HepG2 (cell line): Measurements from ENCODE around the gene STK10. TPM values are rescaled to one million over a fixed set of nuclear protein-coding genes. Genes with fewer than 3 reads are reported as not detected.

ENCODE experiments used
- ARHGAP35 ChIP-seq: sonication (generic); formaldehyde crosslinking; IDR thresholded peaks from 2 replicates; pipeline ENCODE4 v1.9.0; 2022; ENCODE audit warnings: mild to moderate bottlenecking, inconsistent platforms, moderate library complexity, missing genetic modification reagents, borderline replicate concordance
- CBX1 ChIP-seq: IDR thresholded peaks from one replicate; pipeline ENCODE4 v1.6.1; 2016; ENCODE audit warnings: antibody characterized with exemption, low read depth
- EP300 ChIP-seq, 3 experiments: sonication (generic) in 1 of 3; formaldehyde crosslinking in 1 of 3; IDR thresholded peaks; 2 replicates each; pipeline versions ENCODE4 v1.5.1 to v1.6.1; 2011 to 2020; ENCODE audit warnings: low read depth in 2 of 3, low read length in 2 of 3, borderline replicate concordance in 1 of 3, improper control_type of control experiment in 1 of 3, mild to moderate bottlenecking in 1 of 3, missing genetic modification reagents in 1 of 3, moderate library complexity in 1 of 3
- FOSL2 ChIP-seq: sonication (generic); formaldehyde crosslinking; IDR thresholded peaks from 2 replicates; pipeline ENCODE4 v1.4.0; 2020; ENCODE audit warnings: missing genetic modification reagents
- HNRNPK ChIP-seq: fragments of 200-400 bp; formaldehyde crosslinking; IDR thresholded peaks from 2 replicates; pipeline ENCODE4 v1.6.1; 2018; ENCODE audit warnings: low read length, low read depth, moderate library complexity, mild to moderate bottlenecking; ENCODE audit not compliant: poor library complexity, severe bottlenecking
- MEF2D ChIP-seq: sonication (generic); formaldehyde crosslinking; IDR thresholded peaks from 2 replicates; pipeline ENCODE4 v1.5.1; 2020; ENCODE audit warnings: mild to moderate bottlenecking, missing genetic modification reagents
- MIER3 ChIP-seq: IDR thresholded peaks from 2 replicates; pipeline ENCODE4 v1.6.1; 2016; ENCODE audit warnings: missing compliant biosample characterization, borderline replicate concordance
- NR2F2 ChIP-seq: IDR thresholded peaks from 2 replicates; pipeline ENCODE4 v1.6.1; 2012; ENCODE audit warnings: low read depth, inconsistent platforms, borderline replicate concordance
- PAXIP1 ChIP-seq: sonication (generic); formaldehyde crosslinking; conservative IDR thresholded peaks from 2 replicates; pipeline ENCODE4 v1.4.0; 2020; ENCODE audit warnings: mild to moderate bottlenecking, missing genetic modification reagents, moderate library complexity
- RCOR2 ChIP-seq: IDR thresholded peaks from 2 replicates; pipeline ENCODE4 v1.6.1; 2016; ENCODE audit warnings: missing biosample characterization, missing genetic modification reagents
- RELA ChIP-seq: sonication (generic); formaldehyde crosslinking; IDR thresholded peaks from 2 replicates; pipeline ENCODE4 v1.4.0; 2020; ENCODE audit warnings: missing genetic modification reagents
- SALL1 ChIP-seq: sonication (generic); formaldehyde crosslinking; IDR thresholded peaks from 2 replicates; pipeline ENCODE4 v1.8.0; 2022; ENCODE audit warnings: mild to moderate bottlenecking, missing genetic modification reagents
- SALL2 ChIP-seq: sonication (generic); formaldehyde crosslinking; IDR thresholded peaks from 2 replicates; pipeline ENCODE4 v1.8.1; 2023; ENCODE audit warnings: mild to moderate bottlenecking, missing genetic modification reagents, inconsistent platforms
- SRSF4 ChIP-seq: fragments of 200-400 bp; formaldehyde crosslinking; IDR thresholded peaks from one replicate; pipeline ENCODE4 v1.6.1; 2018; ENCODE audit warnings: mild to moderate bottlenecking, low read depth, low read length, moderate library complexity; ENCODE audit not compliant: poor library complexity, severe bottlenecking
- TIGD3 ChIP-seq: sonication (generic); formaldehyde crosslinking; IDR thresholded peaks from 2 replicates; pipeline ENCODE4 v1.5.1; 2020; ENCODE audit warnings: mild to moderate bottlenecking, missing genetic modification reagents, borderline replicate concordance
- UBTF ChIP-seq: sonication (generic); formaldehyde crosslinking; IDR thresholded peaks from 2 replicates; pipeline ENCODE4 v1.4.0; 2020; ENCODE audit warnings: mild to moderate bottlenecking, missing genetic modification reagents
- ZNF18 ChIP-seq: sonication (generic); formaldehyde crosslinking; IDR thresholded peaks from 2 replicates; pipeline ENCODE4 v1.8.0; 2022; ENCODE audit warnings: mild to moderate bottlenecking, missing genetic modification reagents; ENCODE audit not compliant: insufficient replicate concordance
- ZNF205 ChIP-seq: IDR thresholded peaks from 2 replicates; pipeline ENCODE4 v1.6.1; 2018; ENCODE audit warnings: missing biosample characterization, missing genetic modification reagents
- ZNF501 ChIP-seq: sonication (generic); formaldehyde crosslinking; IDR thresholded peaks from 2 replicates; pipeline ENCODE4 v1.5.1; 2020; ENCODE audit warnings: mild to moderate bottlenecking, moderate library complexity, missing genetic modification reagents
- ZNF543 ChIP-seq: sonication (generic); formaldehyde crosslinking; IDR thresholded peaks from 2 replicates; pipeline ENCODE4 v1.4.0; 2020; ENCODE audit warnings: mild to moderate bottlenecking, missing genetic modification reagents
- ZSCAN22 ChIP-seq: sonication (generic); formaldehyde crosslinking; IDR thresholded peaks from 2 replicates; pipeline ENCODE4 v1.4.0; 2020; ENCODE audit warnings: mild to moderate bottlenecking, missing genetic modification reagents
- polyA plus RNA-seq, 8 experiments: library from polyadenylated mRNA; depleted of rRNA in 3 of 8; stranded (reverse) in 7 of 8; unstranded in 1 of 8; fragments of >200 nt; fragmentation: Illumina TruSeq in 4 of 8; extraction: Trizol in 4 of 8; gene quantifications; 2 replicates each; pipeline versions ENCODE4 v1.2.1 to v1.2.3, GENCODE V29; 2011 to 2016; ENCODE audit warnings: low read depth in 4 of 8, missing spikeins in 1 of 8, mixed read lengths in 1 of 8; ENCODE audit not compliant: insufficient read depth in 1 of 8
- total RNA-seq, 5 experiments: library from RNA; depleted of rRNA; stranded (reverse); fragments of >200 nt; fragmentation: Illumina TruSeq; extraction: Trizol; gene quantifications; 2 replicates each; pipeline ENCODE4 v1.2.3, GENCODE V29; 2016; ENCODE audit warnings: low read depth in 1 of 5

Gene STK10
- total and polyA plus RNA-seq, 2 of the 13 experiments (the other 11 are each of a cell fraction or from before 2014, with no cell fraction given), result 7.0 to 7.2 TPM

DNA sequence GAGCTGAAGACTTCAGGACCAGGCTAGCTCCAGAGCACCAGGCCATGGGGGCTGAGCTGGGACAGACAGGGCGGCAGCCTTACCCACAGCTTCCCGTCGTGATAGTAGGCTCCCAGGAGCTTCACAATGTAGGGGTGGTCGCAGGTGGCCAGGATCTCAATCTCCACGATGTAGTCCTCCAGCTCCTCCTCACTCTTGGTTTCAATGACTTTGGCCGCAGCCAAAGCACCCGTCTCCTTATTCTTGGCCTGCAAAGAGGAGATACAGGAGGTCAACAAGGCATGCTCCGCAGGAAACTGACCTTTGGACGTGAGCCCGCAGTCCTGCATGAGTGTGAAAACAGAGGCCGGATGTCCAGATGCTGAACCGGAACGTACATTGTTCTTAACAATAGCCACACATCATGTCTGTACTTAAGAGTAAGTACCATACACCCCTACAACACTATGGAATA lies 31.5 kb downstream of the STK10 start (continued):
- TF ChIP-seq ZNF543 (CRISPR knock-in tag) (no peak), PAXIP1 (CRISPR knock-in tag) (peak; percentile 80), ARHGAP35 (CRISPR knock-in tag) (no peak), ZNF18 (peak; percentile 52), CBX1 (peak; percentile 25), RCOR2 (CRISPR knock-in tag) (peak; percentile 56; the same call in 1 of the 2 replicates), SALL1 (CRISPR knock-in tag) (peak; percentile 84), ZSCAN22 (no peak), EP300 (IDR thresholded peaks at IDR 0.05; ENCODE audit: low read depth in 2 of 2, low read length in 2 of 2) (no peak), EP300 (CRISPR knock-in tag; IDR thresholded peaks at IDR 0.05; ENCODE audit: borderline replicate concordance) (peak; percentile 33; the same call in 1 of the 2 replicates), NR2F2 (no peak), MEF2D (CRISPR knock-in tag) (no peak), ZNF205 (CRISPR knock-in tag) (0 out of 2 replicates have a peak, but pooled peaks have one; percentile 38), SRSF4 (no peak), MIER3 (peak; percentile 59; the same call in 1 of the 2 replicates), ZNF501 (CRISPR knock-in tag) (peak; percentile 60; the same call in 1 of the 2 replicates), UBTF (0 out of 2 replicates have a peak, but pooled peaks have one; percentile 28), FOSL2 (peak; percentile 41), HNRNPK (no peak), SALL2 (CRISPR knock-in tag) (no peak), TIGD3 (CRISPR knock-in tag) (no peak), RELA (no peak)
